NCI-H1105 treated with DMSO at 0.1 percent for 48 hours (cell line): ENCODE measurements around the gene IPPK.
A peak's percentile ranks its signal among the peaks of the same experiment; 100 is the strongest.

ENCODE experiments used
- DNase-seq: peaks from one replicate; lab custom pipeline; 2025; lab: John Stamatoyannopoulos, UW

IPPK gene

GRCh38 chr9:92686954-92687353, 17.0 kb upstream of the IPPK start:
- no peak for DNase-seq

- DNase-seq = no peak
Measured at GRCh38 chr9:92685022-92685421, 15.1 kb upstream of the IPPK start.

- DNase-seq = no peak
Measured at GRCh38 chr9:92682269-92682668, 12.3 kb upstream of the IPPK start.

- no peak for DNase-seq
Measured at GRCh38 chr9:92680166-92681119, 10.5 kb upstream of the IPPK start.

GRCh38 chr9:92679413-92680165, 9.7 kb upstream of the IPPK start:
- DNase-seq = no peak

GRCh38 chr9:92671323-92671722, 1.4 kb upstream of the IPPK start:
- DNase-seq = peak; percentile 25

GRCh38 chr9:92669527-92669889, 423 bp downstream of the IPPK start:
- no peak for DNase-seq

GRCh38 chr9:92668746-92669526, 995 bp downstream of the IPPK start:
- no peak for DNase-seq

GRCh38 chr9:92666912-92667532, 2.9 kb downstream of the IPPK start:
- DNase-seq = no peak

GRCh38 chr9:92666236-92666635, 3.7 kb downstream of the IPPK start:
- no peak for DNase-seq

- DNase-seq = no peak
Measured at GRCh38 chr9:92665836-92666235, 4.1 kb downstream of the IPPK start.

GRCh38 chr9:92664394-92665152, 5.4 kb downstream of the IPPK start:
- DNase-seq = no peak

GRCh38 chr9:92663951-92664350, 6.0 kb downstream of the IPPK start:
- DNase-seq = no peak

GRCh38 chr9:92663126-92663525, 6.8 kb downstream of the IPPK start:
- no peak for DNase-seq

GRCh38 chr9:92661743-92662142, 8.2 kb downstream of the IPPK start:
- no peak for DNase-seq

GRCh38 chr9:92661127-92661526, 8.8 kb downstream of the IPPK start:
- no peak for DNase-seq

GRCh38 chr9:92660266-92660665, 9.7 kb downstream of the IPPK start:
- no peak for DNase-seq

GRCh38 chr9:92659601-92660000, 10.3 kb downstream of the IPPK start:
- DNase-seq = no peak

- DNase-seq = no peak
Measured at GRCh38 chr9:92658611-92659010, 11.3 kb downstream of the IPPK start.

- DNase-seq = no peak
Measured at GRCh38 chr9:92658176-92658575, 11.8 kb downstream of the IPPK start.
